Loucy (cell line): ENCODE data around the gene TFEC.

Experiments
- EZH2phosphoT487 ChIP-seq: fragments of 200-600 bp; IDR thresholded peaks from 2 replicates; pipeline ENCODE4 v1.6.1; 2018; ENCODE audit warnings: antibody characterized with exemption, mild to moderate bottlenecking, moderate library complexity, borderline replicate concordance
- TF ChIP-seq, protein P1 (sequence below): fragments of 200-600 bp; sonication (generic); conservative IDR thresholded peaks from 2 replicates; pipeline ENCODE4 v1.5.1; 2014; ENCODE audit warnings: mild to moderate bottlenecking, antibody characterized with exemption, low read length

GRCh38 chr7:116037401-116037800 is 6.8 kb upstream of the TFEC start:
- TF ChIP-seq, protein P1, sequence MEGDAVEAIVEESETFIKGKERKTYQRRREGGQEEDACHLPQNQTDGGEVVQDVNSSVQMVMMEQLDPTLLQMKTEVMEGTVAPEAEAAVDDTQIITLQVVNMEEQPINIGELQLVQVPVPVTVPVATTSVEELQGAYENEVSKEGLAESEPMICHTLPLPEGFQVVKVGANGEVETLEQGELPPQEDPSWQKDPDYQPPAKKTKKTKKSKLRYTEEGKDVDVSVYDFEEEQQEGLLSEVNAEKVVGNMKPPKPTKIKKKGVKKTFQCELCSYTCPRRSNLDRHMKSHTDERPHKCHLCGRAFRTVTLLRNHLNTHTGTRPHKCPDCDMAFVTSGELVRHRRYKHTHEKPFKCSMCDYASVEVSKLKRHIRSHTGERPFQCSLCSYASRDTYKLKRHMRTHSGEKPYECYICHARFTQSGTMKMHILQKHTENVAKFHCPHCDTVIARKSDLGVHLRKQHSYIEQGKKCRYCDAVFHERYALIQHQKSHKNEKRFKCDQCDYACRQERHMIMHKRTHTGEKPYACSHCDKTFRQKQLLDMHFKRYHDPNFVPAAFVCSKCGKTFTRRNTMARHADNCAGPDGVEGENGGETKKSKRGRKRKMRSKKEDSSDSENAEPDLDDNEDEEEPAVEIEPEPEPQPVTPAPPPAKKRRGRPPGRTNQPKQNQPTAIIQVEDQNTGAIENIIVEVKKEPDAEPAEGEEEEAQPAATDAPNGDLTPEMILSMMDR: no peak
- no peak for TF ChIP-seq EZH2phosphoT487
